SK-N-SH treated with all-trans-retinoic acid at 6 μM for 48 hours (cell line): ENCODE measurements around the gene SMIM41.

ENCODE experiments used
- ATAC-seq: fragments of 200-7000 bp; cut with Tn5 transposase; 3 replicates; pipeline ENCODE4 v1.9.1; 2020; ENCODE audit warnings: mild to moderate bottlenecking, moderate library complexity
- ARNTL ChIP-seq: fragments of 450-650 bp; formaldehyde crosslinking; IDR thresholded peaks from 2 replicates; pipeline ENCODE4 v1.5.0; 2020; ENCODE audit warnings: low read depth, mild to moderate bottlenecking, moderate library complexity, borderline replicate concordance
- BACH2 ChIP-seq: fragments of 250-450 bp; sonication (Bioruptor Pico); IDR thresholded peaks from 2 replicates; pipeline ENCODE4 v1.9.0; 2021; ENCODE audit warnings: mild to moderate bottlenecking, borderline replicate concordance
- CREB5 ChIP-seq: fragments of 250-450 bp; sonication (Bioruptor Pico); IDR thresholded peaks from 2 replicates; pipeline ENCODE4 v1.5.1; 2020; ENCODE audit warnings: low read depth, mild to moderate bottlenecking, moderate library complexity
- CSDC2 ChIP-seq: fragments of 250-450 bp; sonication (Bioruptor Pico); IDR thresholded peaks from 2 replicates; pipeline ENCODE4 v1.5.0; 2020; ENCODE audit warnings: mild to moderate bottlenecking, moderate library complexity
- CSRNP3 ChIP-seq: fragments of 250-450 bp; sonication (Bioruptor Pico); IDR thresholded peaks from 2 replicates; pipeline ENCODE4 v1.5.1; 2021; ENCODE audit warnings: mild to moderate bottlenecking, moderate library complexity
- GLIS3 ChIP-seq: fragments of 250-450 bp; sonication (Bioruptor Pico); IDR thresholded peaks from 2 replicates; pipeline ENCODE4 v1.5.0; 2020; ENCODE audit warnings: mild to moderate bottlenecking, moderate library complexity
- OSR1 ChIP-seq: fragments of 250-450 bp; sonication (Bioruptor Pico); IDR thresholded peaks from 2 replicates; pipeline ENCODE4 v1.8.0; 2022; ENCODE audit warnings: moderate library complexity, mild to moderate bottlenecking, inconsistent platforms
- PATZ1 ChIP-seq: fragments of 250-450 bp; sonication (Bioruptor Pico); IDR thresholded peaks from 2 replicates; pipeline ENCODE4 v1.8.0; 2020; ENCODE audit warnings: mild to moderate bottlenecking, moderate library complexity, borderline replicate concordance
- POU6F1 ChIP-seq: fragments of 250-450 bp; sonication (Bioruptor Pico); IDR thresholded peaks from 2 replicates; pipeline ENCODE4 v1.8.0; 2021; ENCODE audit warnings: low read depth, mild to moderate bottlenecking, moderate library complexity, borderline replicate concordance
- PPARA ChIP-seq: fragments of 250-450 bp; sonication (Bioruptor Pico); IDR thresholded peaks from 2 replicates; pipeline ENCODE4 v1.5.0; 2020; ENCODE audit warnings: mild to moderate bottlenecking, borderline replicate concordance
- RARB ChIP-seq: fragments of 250-450 bp; sonication (Bioruptor Pico); IDR thresholded peaks from 2 replicates; pipeline ENCODE4 v1.8.0; 2021; ENCODE audit warnings: mild to moderate bottlenecking, moderate library complexity
- SNAI2 ChIP-seq: fragments of 250-450 bp; sonication (Bioruptor Pico); IDR thresholded peaks from 2 replicates; pipeline ENCODE4 v1.5.0; 2020; ENCODE audit warnings: mild to moderate bottlenecking, moderate library complexity
- TCF4 ChIP-seq: fragments of 250-450 bp; sonication (Bioruptor Pico); IDR thresholded peaks from 2 replicates; pipeline ENCODE4 v1.8.0; 2021; ENCODE audit warnings: mild to moderate bottlenecking, moderate library complexity, borderline replicate concordance
- TOX ChIP-seq: fragments of 250-450 bp; sonication (Bioruptor Pico); IDR thresholded peaks from 2 replicates; pipeline ENCODE4 v1.8.0; 2021; ENCODE audit warnings: mild to moderate bottlenecking, moderate library complexity, borderline replicate concordance
- TSHZ2 ChIP-seq: fragments of 250-450 bp; sonication (Bioruptor Pico); IDR thresholded peaks from 2 replicates; pipeline ENCODE4 v1.5.0; 2020; ENCODE audit warnings: mild to moderate bottlenecking, moderate library complexity
- ZC3H10 ChIP-seq: fragments of 250-450 bp; sonication (Bioruptor Pico); IDR thresholded peaks from 2 replicates; pipeline ENCODE4 v1.5.1; 2021; ENCODE audit warnings: mild to moderate bottlenecking, moderate library complexity
- ZFP3 ChIP-seq: fragments of 250-450 bp; sonication (Bioruptor Pico); IDR thresholded peaks from 2 replicates; pipeline ENCODE4 v1.5.0; 2020; ENCODE audit warnings: mild to moderate bottlenecking, moderate library complexity
- ZFP30 ChIP-seq: fragments of 450-650 bp; formaldehyde crosslinking; IDR thresholded peaks from 2 replicates; pipeline ENCODE4 v1.5.0; 2022; ENCODE audit warnings: mild to moderate bottlenecking, moderate library complexity
- ZNF565 ChIP-seq: fragments of 450-650 bp; formaldehyde crosslinking; conservative IDR thresholded peaks from 2 replicates; pipeline ENCODE4 v1.5.0; 2020; ENCODE audit warnings: low read depth, mild to moderate bottlenecking, moderate library complexity
- ZNF8 ChIP-seq: fragments of 450-650 bp; formaldehyde crosslinking; IDR thresholded peaks from 2 replicates; pipeline ENCODE4 v1.5.0; 2020; ENCODE audit warnings: mild to moderate bottlenecking, moderate library complexity

The SMIM41 gene

GRCh38 chr12:52067081-52067374 is 12.5 kb upstream of the SMIM41 start:
- no peak for TF ChIP-seq CSDC2
- no peak for TF ChIP-seq ZNF565 (CRISPR knock-in tag)
- no peak for TF ChIP-seq GLIS3 (CRISPR knock-in tag)
- TF ChIP-seq PATZ1 (CRISPR knock-in tag), result no peak
- no peak for TF ChIP-seq ARNTL (CRISPR knock-in tag)
- ATAC-seq, result no peak

- peak; percentile 98 for ATAC-seq
- TF ChIP-seq GLIS3 (CRISPR knock-in tag) (0 out of 2 replicates have a peak, but pooled peaks have one; percentile 7), POU6F1 (CRISPR knock-in tag) (no peak), TCF4 (CRISPR knock-in tag) (no peak; the same call in 1 of the 2 replicates), CSDC2 (no peak)
These were observed 9.9 kb upstream of the SMIM41 start, which contains the start of gene ATG101 for GRCh38 chr12:52069327-52070184. ATG101 (plus strand) TSS chr12:52069978; CDS start chr12:52073651, 3,673 bp downstream.

- TF ChIP-seq TCF4 (CRISPR knock-in tag) (no peak), BACH2 (no peak), PATZ1 (CRISPR knock-in tag) (no peak), CSRNP3 (CRISPR knock-in tag) (no peak), ARNTL (CRISPR knock-in tag) (no peak), POU6F1 (CRISPR knock-in tag) (no peak), ZFP30 (CRISPR knock-in tag) (no peak), GLIS3 (CRISPR knock-in tag) (no peak), TOX (CRISPR knock-in tag) (no peak), SNAI2 (CRISPR knock-in tag) (no peak), ZNF565 (CRISPR knock-in tag) (no peak), ZNF8 (CRISPR knock-in tag) (no peak), ZC3H10 (no peak), RARB (CRISPR knock-in tag) (no peak), ZFP3 (CRISPR knock-in tag) (no peak), PPARA (CRISPR knock-in tag) (no peak), CREB5 (CRISPR knock-in tag) (no peak), CSDC2 (no peak), TSHZ2 (CRISPR knock-in tag) (no peak), OSR1 (CRISPR knock-in tag) (no peak)
- peak; percentile 50 for ATAC-seq
These were observed 9.1 kb upstream of the SMIM41 start for GRCh38 chr12:52070185-52070925.
